Activated T-cell treated with anti-CD3 and anti-CD28 coated beads, Interleukin-2, amount 50 U/mL, for 1 hour (primary cell): Measurements from ENCODE around the gene NACA2.
"Not testable (repeated sequence)": the region's sequence is repeated elsewhere in the genome, so short reads cannot be mapped to it uniquely, and the experiment has no call there.

Experiments used
- DNase-seq: peaks from one replicate; pipeline ENCODE4 v3.0.0-alpha.2; 2020

The NACA2 gene

GRCh38 chr17:61598014-61598413 lies 7.0 kb upstream of the NACA2 start:
- DNase-seq = no peak

GRCh38 chr17:61597607-61598006 lies 6.6 kb upstream of the NACA2 start:
- no peak for DNase-seq

GRCh38 chr17:61595418-61596186 lies 4.6 kb upstream of the NACA2 start:
- DNase-seq = no peak

GRCh38 chr17:61594294-61594825 lies 3.3 kb upstream of the NACA2 start:
- no peak for DNase-seq

GRCh38 chr17:61593426-61593825 lies 2.4 kb upstream of the NACA2 start:
- no peak for DNase-seq

- DNase-seq = no peak
Observed at GRCh38 chr17:61591930-61592329, 911 bp upstream of the NACA2 start.

- no peak for DNase-seq
Observed at GRCh38 chr17:61589990-61590389, 1.0 kb downstream of the NACA2 start.

- no peak for DNase-seq
Observed at GRCh38 chr17:61587807-61588660, 3.0 kb downstream of the NACA2 start.

- DNase-seq = no peak
Observed at GRCh38 chr17:61587242-61587641, 3.8 kb downstream of the NACA2 start.

GRCh38 chr17:61586622-61587021 lies 4.4 kb downstream of the NACA2 start:
- not testable (repeated sequence) for DNase-seq

GRCh38 chr17:61586031-61586566 lies 4.9 kb downstream of the NACA2 start:
- DNase-seq = no peak

GRCh38 chr17:61584866-61585265 lies 6.2 kb downstream of the NACA2 start:
- DNase-seq = no peak

- no peak for DNase-seq
Observed at GRCh38 chr17:61584266-61584665, 6.8 kb downstream of the NACA2 start.

- DNase-seq = no peak
Observed at GRCh38 chr17:61583660-61584264, 7.3 kb downstream of the NACA2 start.

- no peak for DNase-seq
Observed at GRCh38 chr17:61583242-61583641, 7.8 kb downstream of the NACA2 start.

- DNase-seq = no peak
Observed at GRCh38 chr17:61582593-61582992, 8.4 kb downstream of the NACA2 start.

- no peak for DNase-seq
Observed at GRCh38 chr17:61581611-61582349, 9.2 kb downstream of the NACA2 start.

GRCh38 chr17:61580502-61580901 lies 10.5 kb downstream of the NACA2 start:
- DNase-seq = no peak

- DNase-seq = no peak
Observed at GRCh38 chr17:61579961-61580360, 11.1 kb downstream of the NACA2 start.

GRCh38 chr17:61579347-61579746 lies 11.7 kb downstream of the NACA2 start:
- no peak for DNase-seq

- DNase-seq = no peak
Observed at GRCh38 chr17:61578645-61579044, 12.4 kb downstream of the NACA2 start.

GRCh38 chr17:61575983-61576382 lies 15.0 kb downstream of the NACA2 start:
- DNase-seq = no peak
